Retina (tissue), 1 donor: ENCODE measurements around the gene RFK.
A peak's percentile ranks its signal among the peaks of the same experiment; 100 is the strongest.

ENCODE experiments used
- DNase-seq: peaks from one replicate; pipeline ENCODE4 v3.0.0-alpha.2; 2016

The RFK gene

DNA sequence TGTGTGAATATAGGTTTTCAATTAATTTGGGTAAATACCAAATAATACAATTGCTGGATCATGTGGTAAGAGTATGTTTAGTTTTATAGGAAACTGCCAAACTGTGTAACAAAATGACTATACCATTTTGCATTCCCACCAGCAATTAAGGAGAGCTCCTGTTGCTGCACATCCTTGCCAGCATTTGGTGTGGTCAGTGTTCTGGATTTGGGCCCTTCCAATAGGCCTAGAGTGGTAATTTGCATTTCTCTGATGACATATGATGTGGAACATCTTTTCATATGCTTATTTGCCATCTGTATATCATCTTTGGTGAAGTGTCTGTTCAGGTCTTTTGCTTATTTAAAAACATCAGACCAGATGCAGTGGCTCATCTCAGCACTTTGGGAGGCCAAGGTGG, 11.6 kb upstream of the RFK start:
- DNase-seq = no peak

DNA sequence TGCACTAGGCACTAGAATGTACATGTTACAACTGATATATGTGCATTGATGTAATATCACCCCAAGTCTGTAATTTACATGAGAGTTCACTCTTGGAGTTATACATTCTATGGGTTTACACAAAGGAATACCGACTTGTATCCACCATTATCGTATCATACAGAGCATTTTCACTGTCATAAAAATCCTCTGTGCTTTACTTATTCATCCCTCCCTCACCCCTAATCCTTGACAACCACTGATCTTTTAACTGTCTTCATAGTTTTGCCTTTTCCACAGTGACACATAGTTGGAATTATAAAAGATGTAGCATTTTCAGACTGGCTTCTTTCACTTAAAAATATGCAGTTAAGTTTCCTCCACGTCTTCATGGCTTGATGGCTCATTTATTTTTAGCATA, 11.1 kb upstream of the RFK start:
- no peak for DNase-seq

DNA sequence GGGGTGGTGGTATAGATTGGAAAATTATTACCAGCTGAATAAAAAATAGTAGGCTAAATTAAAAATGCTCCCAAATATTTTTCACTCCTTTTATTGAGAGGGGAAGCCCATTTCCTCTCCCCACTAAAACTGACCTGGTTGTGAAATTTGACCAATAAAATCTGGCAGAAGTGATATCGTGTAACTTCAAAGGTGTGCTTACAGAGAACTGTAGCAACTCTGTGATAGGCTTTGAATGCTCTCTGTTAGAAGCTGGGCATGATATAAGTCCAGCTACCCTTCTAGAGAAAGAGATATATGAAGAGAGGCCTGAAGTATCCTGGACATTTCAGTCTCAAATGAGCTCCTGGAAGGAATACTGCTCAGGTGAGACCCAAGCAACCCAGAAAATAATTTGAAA, 10.2 kb upstream of the RFK start:
- DNase-seq = no peak

DNA sequence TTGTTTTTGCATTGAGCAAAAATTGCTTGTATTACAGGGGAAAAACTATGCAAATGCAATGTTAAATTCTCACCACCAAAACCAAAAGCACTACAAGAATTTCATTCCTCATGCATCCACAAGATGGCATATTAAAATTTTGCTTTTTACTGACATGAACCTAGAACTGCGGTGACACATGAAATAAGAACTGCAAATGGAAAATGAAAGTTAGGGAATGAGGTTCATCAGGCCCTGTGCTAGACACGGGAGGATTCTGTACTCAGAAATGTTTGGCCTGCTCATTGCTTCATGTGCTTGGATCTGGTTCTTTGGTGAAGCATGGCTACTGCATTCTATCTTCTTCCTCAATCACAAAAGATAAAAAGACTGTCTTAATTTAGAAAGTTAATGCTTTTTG, 9.1 kb upstream of the RFK start:
- peak; percentile 3 for DNase-seq

DNA sequence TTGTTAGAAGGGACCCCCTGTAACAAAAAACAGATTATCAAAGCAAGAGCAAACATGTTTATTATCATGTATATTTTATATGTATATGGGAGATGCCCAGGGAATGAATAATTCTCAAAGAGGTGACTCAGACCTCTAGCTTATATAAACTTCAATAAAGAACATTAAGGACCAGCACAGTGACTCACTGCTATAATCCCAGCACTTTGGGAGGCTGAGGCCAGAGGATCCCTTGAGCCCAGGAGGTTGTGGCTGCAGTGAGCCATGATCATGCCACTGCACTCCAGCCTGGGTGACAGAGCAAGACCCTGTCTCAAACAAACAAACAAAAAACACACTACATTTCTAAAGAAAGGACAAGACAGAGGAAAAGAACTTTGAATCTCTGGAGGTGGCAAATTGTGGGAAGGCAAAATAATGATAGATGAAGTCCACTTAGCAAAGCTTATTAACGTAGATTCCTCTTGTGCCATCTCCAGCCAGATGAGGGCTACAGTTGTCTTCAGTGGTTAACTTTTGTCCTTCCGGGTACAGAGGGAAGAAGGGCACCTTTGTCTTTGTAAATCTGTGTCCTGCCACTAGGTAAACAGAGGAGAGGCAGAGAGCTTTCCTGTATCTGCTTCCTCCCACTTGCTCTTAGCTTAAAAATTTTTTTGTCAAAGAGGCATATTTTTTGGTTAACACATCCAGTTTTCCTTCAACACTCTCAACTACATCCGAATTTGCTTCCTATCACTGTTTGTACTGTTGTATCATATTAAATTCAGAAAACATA, 7.5 kb upstream of the RFK start:
- no peak for DNase-seq

DNA sequence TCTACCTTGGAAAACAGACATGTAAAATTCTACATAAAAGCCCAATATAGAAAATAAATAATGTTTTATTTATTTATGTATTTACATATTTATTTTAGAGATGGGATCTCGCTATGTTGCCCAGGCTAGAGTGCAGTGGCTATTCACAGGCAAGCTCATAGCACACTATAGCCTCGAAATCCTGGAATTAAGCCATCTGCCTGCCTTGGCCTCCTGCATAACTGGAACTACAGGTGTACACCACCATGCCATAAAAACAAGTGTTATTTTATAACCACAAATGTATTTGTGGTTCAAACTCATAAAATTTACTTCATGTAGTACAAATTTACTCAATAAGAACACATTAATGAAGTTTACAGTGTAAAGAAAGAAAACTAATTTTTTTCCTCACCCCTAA, 7.0 kb upstream of the RFK start:
- no peak for DNase-seq

DNA sequence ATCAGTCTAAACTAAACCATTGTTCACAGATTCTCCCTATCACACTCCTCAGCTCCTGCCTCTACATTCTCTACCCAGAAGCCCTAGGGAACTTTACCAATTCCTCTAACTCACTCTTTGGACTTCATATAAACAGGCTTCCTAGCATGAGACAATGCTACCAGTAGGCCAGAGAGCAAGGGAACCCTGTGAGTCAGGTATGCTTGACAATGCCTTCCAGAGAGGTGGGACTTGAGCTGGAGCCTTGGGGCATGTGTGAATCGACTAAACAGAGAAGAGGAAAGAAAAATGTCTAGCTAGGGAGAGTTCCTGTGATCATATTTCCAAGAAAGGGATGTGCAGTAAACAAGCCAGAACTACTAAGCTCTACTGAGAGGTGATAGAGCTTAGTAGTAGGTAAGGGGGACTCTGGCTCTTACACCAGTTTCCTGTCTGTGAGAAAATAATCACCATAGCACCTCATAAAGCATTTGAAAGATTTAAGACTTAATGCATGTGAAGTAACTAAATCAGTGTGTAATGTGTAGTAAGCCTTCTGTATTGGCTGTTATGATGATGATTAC, 6.4 kb upstream of the RFK start:
- DNase-seq = no peak

DNA sequence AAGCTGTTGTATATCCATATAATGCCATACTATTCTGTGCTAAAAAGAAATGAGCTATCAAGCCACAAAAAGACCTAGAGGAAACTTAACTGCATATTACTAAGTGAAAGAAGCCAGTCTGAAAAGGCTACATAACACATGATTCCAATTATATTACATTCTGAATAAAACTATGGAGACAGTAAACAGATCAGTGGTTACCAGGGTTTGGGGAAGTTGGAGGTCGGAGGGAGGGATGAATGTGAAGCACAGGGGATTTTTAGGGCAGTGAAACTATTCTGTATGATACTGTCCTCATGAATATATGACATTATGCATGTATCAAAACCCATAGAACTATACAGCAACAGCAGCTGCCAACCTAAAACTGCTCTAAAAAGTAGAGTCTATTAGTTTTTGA, 5.6 kb upstream of the RFK start:
- no peak for DNase-seq

DNA sequence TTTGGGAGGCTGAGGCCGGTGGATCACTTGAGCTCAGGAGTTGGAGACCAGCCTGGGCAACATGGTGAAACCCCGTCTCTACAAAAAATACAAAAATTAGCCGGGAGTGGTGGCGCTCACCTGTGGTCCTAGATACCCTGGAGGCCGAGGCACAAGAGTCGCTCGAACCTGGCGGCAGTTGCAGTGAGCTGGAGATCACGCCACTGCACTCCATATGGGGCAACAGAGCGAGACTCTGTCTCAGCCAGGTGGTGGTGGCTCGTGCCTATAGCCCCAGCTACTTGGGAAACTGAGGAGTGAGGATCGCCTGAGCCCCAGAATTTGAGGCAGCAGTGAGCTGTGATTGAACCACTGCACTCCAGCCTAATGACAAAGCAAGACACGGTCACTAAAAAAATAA, 2.4 kb upstream of the RFK start:
- DNase-seq = no peak

DNA sequence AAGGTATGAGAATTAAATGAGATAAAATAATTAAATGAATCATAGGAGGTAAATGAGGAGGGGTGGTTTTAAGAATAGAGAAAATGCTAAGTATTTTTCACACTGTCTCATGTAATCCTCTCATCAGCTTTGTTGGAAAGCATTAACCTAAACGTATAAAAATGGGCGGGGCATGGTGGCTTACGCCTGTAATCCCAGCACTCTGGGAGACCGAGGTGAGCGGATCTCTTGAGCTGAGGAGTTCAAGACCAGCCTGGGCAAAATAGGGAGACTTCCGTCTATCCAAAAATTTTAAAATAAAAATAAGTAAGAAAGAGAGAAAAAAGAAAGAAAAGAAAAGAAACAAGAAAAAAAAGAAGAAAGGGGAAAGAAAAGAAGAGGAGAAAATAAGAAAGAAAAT, 1.9 kb upstream of the RFK start:
- no peak for DNase-seq

DNA sequence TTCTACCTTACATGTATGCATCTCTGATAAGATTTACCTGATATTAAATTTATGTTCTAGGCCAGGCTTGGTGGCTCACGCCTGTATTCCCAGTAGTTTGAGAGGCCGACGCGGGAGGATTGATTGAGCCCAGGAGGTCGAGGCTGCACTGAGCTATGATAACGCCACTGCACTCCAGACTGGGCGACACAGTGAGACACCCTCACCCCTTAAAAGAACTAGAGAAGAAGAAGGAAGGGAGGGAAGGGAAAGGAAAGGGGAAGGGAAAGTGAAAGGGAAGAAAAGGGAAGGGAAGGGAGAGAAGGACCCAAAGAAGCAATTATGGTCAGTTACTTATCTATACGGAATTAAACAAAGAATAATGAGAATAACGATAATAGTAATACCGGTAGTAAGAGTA, 1.2 kb upstream of the RFK start:
- DNase-seq = no peak

DNA sequence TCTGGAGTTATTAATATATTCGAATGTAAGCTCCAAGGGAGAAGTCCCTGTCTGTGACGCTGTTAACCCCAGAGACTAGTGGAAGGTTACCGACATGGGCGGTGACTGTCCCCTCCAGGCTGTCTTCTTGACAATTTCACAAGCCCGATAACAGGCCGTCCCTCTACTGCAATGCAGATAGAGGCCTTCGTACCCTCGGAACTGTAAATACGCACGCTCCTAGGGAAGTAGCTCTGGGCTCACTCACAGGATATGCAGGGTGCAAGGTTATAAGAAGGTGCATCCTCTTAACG, 680 bp upstream of the RFK start:
- DNase-seq = no peak

DNA sequence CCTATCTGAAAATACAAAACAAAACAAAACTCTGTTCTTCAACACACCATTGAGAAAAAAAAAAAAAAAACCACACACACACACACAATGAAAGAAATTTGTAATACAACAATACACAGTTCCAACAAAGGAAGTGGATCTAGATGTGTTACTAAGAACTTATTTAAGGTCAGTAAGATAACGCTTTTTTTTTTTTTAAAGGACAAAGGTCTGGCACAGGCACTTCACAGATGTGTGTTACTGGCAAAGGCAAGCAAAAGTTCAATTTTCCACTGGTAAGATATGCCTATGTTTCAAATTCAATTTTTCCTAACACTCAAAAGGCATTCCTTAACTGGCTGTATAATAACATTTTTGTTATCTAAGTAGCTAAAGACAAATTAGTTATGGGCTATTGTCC, 3.6 kb downstream of the RFK start:
- no peak for DNase-seq

DNA sequence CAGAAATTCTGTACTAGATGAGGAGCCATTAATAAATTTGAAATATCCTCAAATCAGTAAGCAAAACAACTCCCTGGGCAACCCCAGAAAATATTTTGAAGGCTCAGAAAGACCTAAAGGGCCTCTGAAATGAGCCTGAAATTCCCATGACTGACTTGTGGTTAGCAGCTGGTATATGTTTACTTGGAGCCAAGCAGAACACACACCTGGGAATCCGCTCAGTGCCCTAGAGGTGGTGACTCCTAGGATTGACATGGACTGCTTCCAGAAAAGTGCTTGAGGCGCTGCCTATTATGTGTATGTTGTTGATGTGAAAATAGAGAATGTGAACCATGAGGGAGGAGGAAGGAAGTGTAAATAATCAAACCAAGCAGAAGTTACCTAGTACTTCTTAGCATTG, 14.7 kb downstream of the RFK start:
- DNase-seq = no peak

DNA sequence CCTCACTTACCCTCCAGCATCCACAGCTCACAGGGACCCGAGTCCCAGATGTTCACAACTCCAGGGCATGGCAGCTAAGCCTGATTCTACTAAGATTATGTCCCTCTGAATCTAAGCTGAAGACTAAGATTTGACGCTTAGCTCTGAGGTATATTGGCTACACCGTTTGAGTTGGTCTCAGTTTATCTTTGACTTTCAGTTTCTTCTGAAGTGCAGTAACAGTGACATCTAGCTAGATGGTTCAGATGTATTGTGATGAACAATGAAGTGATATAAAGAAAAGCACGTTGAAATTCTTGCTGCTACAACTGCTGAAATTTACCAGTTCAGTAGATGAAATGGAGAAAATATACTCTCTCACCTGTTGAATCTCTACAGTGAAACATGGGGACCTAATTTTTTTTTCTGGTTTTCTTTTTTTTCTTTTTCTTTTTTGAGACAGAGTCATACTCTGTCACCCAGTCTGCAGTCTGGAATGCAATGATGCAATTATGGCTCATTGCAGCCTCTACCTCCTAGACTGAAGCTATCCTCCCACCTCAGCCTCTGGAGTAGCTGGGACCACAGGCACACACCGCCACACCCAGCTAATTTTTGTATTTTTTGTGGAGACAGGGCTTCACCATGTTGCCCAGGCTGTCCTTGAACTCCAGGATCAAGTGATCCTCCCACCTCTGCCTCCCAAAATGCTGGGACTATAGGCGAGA, 15.7 kb downstream of the RFK start:
- no peak for DNase-seq

DNA sequence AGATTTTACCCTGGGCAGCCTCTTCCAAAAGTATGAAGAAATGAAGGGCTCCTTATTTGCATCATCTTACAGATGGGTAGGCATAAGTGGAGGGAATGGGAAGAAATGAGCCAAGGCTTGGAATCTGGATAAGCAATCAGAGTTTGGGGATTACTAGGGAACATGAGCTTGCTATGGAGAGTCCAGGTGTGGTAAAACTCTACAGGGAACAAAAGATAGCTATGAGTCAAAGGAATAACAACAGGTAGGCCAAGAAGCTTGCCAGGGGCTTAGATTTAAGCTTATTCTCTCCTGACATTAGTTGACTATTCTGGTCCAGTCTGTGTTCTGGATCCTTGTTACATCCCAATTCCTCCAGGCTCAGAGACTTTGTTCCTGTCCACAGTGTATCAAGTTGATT, 16.4 kb downstream of the RFK start:
- DNase-seq = no peak

DNA sequence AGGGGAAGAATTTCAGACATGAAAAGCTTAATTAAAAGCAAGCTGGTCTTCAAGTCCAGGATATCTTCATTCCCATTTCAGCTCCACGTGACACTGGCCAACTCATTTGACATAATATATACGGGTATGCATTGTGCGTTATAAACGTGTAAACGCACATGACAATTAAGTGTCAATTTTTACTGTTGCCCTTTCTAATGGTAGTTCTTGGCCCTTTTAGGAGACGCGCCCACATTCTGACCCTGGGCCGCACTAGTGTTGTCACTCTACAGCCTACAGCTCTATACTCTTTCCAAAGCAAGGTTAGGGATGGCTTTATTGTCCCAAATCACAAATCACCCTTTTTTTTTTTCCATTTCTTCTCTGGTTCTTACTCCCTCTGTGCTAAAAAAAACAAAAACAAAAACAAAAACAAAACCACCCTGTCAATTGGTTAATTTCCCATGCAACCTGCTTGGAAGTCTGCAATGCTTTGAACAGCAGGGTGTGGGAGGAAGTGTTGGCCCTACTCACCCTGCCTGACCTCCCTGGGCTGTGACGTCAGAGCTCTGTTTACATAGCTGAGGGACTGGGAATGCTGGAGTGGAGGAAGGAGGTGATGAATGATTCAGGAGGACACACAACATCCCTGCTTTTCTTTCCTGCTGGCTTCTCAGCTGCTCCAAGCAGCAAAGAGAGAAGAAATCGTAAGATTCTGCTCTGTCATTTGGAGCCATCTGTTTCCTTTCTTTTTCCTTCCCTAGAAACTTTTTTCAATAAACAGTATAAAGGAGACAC, 19.3 kb downstream of the RFK start:
- DNase-seq = no peak

DNA sequence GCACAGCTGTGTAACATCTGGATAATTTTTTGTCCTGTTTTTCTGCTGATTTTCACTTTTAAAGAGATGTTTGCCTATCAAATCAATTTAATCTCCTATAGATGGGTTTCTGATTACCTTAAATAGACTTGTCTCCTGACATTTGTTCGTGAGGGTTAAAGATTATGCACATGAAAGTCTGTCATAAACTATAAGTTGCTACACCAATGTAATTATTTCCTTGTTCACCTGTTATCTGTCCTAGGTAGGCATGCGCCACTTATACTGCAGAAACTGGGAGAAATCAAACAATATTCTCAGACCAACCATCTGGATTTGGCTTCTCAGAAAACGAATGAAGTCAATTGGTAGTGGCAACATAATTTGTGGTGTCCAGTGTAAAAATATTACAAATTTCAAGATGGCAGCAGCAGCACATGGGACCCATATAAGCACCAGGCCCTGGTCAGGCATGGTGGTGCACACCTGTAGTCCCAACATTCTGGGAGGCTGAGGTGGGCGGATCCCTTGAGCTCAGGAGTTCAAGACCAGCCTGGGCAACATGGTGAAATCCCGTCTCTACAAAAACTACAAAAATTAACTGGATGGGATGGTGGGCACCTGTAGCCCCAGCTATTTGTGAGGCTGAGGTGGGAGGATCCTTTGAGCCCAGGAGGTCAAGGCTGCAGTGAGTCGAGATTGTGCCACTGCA, 20.3 kb downstream of the RFK start:
- DNase-seq = no peak

DNA sequence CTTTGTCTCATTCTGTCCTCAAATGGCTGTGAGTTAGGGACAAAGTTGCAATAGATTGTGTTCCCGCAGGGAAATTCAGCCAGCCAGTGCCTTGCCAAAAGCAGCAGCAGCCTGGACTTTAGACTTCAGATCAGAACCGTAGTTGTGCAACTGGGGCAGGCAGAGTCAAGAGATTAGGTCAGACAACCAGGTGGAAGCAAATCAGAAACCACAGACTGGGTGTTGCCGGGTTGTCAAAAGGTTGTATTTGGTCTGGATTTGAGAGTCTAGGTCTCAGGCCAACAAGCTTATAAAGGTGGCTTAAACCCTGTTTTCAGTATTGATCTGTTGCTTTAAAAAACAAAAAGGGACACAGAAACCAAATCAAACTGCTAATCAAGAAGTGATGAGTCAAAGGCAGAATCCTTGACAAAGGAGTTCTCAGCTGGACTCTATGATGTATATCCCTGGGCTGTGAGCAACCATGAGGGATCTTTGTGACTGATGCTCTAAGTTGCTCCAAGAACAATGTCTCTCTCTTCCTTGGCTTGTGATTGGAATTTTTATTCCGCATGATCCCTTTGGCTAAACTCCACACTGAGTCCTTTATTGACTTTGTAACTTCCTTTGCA, 20.9 kb downstream of the RFK start:
- no peak for DNase-seq

DNA sequence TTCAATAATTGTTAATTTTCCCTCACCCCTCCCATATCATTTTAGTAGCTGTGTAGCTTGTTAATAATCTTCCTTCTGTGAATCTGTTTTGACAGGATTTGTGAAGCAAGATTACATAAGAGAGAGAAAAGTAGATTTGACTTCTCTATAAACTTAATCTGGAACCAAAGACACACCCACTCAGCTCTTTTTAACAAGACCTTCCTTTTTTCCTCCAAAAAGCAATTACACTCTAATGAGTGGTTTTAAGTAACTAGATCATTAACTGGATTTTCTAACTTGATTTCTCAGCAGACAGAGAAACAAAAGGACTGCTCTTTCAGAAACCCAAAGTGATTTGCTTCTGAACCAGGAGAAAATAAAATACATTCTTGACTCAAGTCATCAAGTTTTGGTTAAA, 21.9 kb downstream of the RFK start:
- DNase-seq = no peak

DNA sequence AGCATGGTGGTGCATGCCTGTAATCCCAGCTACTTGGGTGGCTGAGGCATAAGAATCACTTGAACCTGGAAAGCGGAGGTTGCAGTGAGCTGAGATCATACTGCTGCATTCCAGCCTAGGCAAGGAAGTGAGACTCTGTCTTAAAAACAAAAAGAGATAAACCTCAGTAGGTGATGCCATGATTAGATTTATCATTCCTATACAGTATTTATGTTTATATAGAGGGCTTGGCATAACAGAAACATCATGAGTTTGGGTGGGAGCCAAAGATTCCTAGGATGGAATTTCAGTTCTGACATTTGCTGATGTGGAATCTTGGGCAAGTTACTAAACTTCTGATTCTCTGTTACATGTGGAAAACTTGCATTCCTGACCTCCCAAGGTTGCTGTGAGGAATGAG, 22.3 kb downstream of the RFK start:
- no peak for DNase-seq

DNA sequence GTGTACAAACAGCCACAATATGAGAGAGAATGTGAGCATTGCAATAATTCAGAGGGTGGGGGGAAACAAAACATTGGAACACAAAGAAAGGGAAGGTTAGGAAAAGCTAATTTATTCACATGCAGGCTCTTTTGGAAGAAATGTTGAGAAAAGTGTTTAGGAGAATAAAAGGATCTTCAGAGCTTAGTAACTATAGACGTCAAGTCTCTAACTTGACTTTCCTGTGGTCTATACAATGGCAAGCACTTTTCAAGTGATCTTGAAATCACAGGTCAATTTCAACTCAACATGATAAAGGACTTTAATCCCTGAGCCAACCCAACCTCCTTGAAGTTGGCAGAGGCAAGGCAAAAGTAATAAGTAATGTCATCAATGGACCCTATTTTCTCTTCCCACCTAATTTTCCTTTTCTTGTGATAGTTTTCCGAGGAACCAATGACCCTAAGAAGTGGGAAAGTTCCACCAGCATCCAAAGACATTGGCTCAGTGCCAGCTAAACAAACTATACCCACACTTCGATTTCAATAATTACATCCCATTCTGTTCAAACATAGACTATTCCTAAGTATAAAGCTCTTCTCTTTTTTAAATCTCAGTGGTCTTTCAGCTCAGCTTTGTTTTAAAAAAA, 23.7 kb downstream of the RFK start:
- no peak for DNase-seq
